ENCODE results near the gene MELTF. TPM values are rescaled to one million over a fixed set of nuclear protein-coding genes. Genes with fewer than 3 reads are reported as not detected.

Gene MELTF
- total and polyA plus RNA-seq, 9 of the 15 experiments (the other 6 are each of a cell fraction or from before 2014, with no cell fraction given): 0.35 to 10.5 (median 4.5) TPM

- 0 out of 2 replicates have a peak, but pooled peaks have one; percentile 3 for TF ChIP-seq ZBTB33 (CRISPR knock-in tag; IDR thresholded peaks at IDR 0.05)
- TF ChIP-seq TAF9B (IDR thresholded peaks at IDR 0.05; ENCODE audit: partially characterized antibody): no peak
- TF ChIP-seq ZNF212 (CRISPR knock-in tag; IDR thresholded peaks at IDR 0.05): no peak
- no peak for TF ChIP-seq KDM4B (IDR thresholded peaks at IDR 0.05; ENCODE audit: borderline replicate concordance in 2 of 2, low read depth in 1 of 2)
- TF ChIP-seq JUND (IDR thresholded peaks at IDR 0.05; ENCODE audit: borderline replicate concordance, low read depth, low read length): peak; percentile 44; the same call in 1 of the 2 replicates
- TF ChIP-seq JUND (tag; IDR thresholded peaks at IDR 0.05; ENCODE audit: borderline replicate concordance, low read depth, low read length): no peak
- no peak for TF ChIP-seq ZBTB43 (CRISPR knock-in tag; IDR thresholded peaks at IDR 0.05)
- no peak for TF ChIP-seq CHCHD3 (CRISPR knock-in tag; IDR thresholded peaks at IDR 0.05)
- TF ChIP-seq NFATC3 (IDR thresholded peaks at IDR 0.05): no peak
- TF ChIP-seq KLF16 (IDR thresholded peaks at IDR 0.05): no peak
- TF ChIP-seq MXI1 (IDR thresholded peaks at IDR 0.05; ENCODE audit: low read depth, low read length): no peak
Measured at GRCh38 chr3:196979545-196979944, 50.1 kb downstream of the MELTF start (continued).

Measured in K562 (cell line).